Measurements from ENCODE around the gene ZNF394. TPM values are rescaled to one million over a fixed set of nuclear protein-coding genes. Genes with fewer than 3 reads are reported as not detected.

The ZNF394 gene
- total RNA-seq, 1 donor from 2014 or later, result 15.2 TPM

DNA sequence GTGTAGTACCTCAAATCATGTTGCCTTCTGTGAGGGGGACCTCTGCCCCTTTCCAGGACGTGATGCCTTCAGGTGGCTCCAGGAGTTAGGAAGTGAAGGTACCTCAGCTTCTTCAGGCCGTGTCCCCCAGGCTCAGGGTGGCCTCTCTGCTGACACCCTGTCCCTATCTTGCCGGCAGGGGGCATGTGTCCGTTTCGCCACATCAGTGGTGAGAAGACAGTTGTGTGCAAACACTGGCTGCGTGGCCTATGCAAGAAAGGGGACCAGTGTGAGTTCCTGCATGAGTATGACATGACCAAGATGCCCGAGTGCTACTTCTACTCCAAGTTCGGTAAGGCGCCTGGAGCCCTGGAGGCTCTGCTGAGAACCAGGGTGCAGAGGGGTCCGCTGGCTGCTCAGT is 52.1 kb downstream of the ZNF394 start:
- H3K36me3 ChIP-seq (ENCODE audit: control insufficient read depth, insufficient read depth, low read length), result peaks cover 8% of the 10 kb centered on the region
- DNase-seq (ENCODE audit: low read depth), result no peak
- H3K27me3 ChIP-seq (ENCODE audit: control insufficient read depth, insufficient read depth, low read length), result no peaks in the 10 kb centered on the region
- no peak overlapping the region for H3K4me3 ChIP-seq (ENCODE audit: low read depth, low read length)
- TF ChIP-seq, protein P1, sequence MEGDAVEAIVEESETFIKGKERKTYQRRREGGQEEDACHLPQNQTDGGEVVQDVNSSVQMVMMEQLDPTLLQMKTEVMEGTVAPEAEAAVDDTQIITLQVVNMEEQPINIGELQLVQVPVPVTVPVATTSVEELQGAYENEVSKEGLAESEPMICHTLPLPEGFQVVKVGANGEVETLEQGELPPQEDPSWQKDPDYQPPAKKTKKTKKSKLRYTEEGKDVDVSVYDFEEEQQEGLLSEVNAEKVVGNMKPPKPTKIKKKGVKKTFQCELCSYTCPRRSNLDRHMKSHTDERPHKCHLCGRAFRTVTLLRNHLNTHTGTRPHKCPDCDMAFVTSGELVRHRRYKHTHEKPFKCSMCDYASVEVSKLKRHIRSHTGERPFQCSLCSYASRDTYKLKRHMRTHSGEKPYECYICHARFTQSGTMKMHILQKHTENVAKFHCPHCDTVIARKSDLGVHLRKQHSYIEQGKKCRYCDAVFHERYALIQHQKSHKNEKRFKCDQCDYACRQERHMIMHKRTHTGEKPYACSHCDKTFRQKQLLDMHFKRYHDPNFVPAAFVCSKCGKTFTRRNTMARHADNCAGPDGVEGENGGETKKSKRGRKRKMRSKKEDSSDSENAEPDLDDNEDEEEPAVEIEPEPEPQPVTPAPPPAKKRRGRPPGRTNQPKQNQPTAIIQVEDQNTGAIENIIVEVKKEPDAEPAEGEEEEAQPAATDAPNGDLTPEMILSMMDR (IDR thresholded peaks at IDR 0.05; ENCODE audit: insufficient read depth, low read length, poor library complexity, severe bottlenecking), result no peak

DNA sequence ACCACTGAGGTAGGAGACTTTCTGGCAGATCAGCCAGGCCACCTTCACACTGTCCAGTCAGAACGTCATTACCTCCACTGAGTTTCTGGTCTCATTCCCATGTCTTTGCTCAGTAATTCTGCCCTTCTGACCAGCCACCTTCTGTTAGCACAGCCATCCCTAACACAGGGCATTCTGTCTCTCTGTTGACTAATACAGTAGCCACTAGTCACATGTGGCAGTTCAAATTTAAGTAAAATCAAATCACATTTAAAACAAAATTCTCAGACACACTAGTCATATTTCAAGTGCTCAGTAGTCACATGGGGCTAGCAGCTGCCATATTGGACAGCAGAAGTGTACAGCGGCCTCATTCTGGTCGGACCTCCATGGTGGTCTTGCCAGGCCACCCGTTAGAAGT is 54.0 kb downstream of the ZNF394 start:
- no peaks in the 10 kb centered on the region for H3K27me3 ChIP-seq (ENCODE audit: control insufficient read depth, insufficient read depth, low read length)
- no peak overlapping the region for H3K4me3 ChIP-seq (ENCODE audit: low read depth, low read length)
- peaks cover 8% of the 10 kb centered on the region for H3K36me3 ChIP-seq (ENCODE audit: control insufficient read depth, insufficient read depth, low read length)
- TF ChIP-seq, protein P1 (IDR thresholded peaks at IDR 0.05; ENCODE audit: insufficient read depth, low read length, poor library complexity, severe bottlenecking), result no peak
- no peak for DNase-seq (ENCODE audit: low read depth)

Other genes with a start within 250 kb of the ZNF394 start
- 0.89 and 5.6 TPM in 2 replicates for gene MYH16, start 227.4 kb downstream of the ZNF394 start, total RNA-seq
- gene ARPC1A, start 174.4 kb downstream of the ZNF394 start, total RNA-seq, result 185 and 216 TPM in 2 replicates
- 385 and 460 TPM in 2 replicates for gene ARPC1B, start 125.6 kb downstream of the ZNF394 start, total RNA-seq
- 123 and 133 TPM in 2 replicates for gene PDAP1, start 91.7 kb downstream of the ZNF394 start, total RNA-seq
- gene BUD31, start 91.3 kb downstream of the ZNF394 start, total RNA-seq, result 146 and 153 TPM in 2 replicates
- gene PTCD1, start 61.5 kb downstream of the ZNF394 start, total RNA-seq, result 5.6 and 13.2 TPM in 2 replicates
- gene CPSF4, start 61.3 kb downstream of the ZNF394 start, total RNA-seq, result 31.7 and 38.4 TPM in 2 replicates
- gene ATP5MF, start 34.1 kb downstream of the ZNF394 start, total RNA-seq, result 1,123 and 1,863 TPM in 2 replicates
- gene ZNF789, start 27.4 kb downstream of the ZNF394 start, total RNA-seq, result 5.2 and 12.5 TPM in 2 replicates
- 10.0 and 11.5 TPM in 2 replicates for gene ZKSCAN5, start 4.4 kb upstream of the ZNF394 start, total RNA-seq
- 7.6 and 8.2 TPM in 2 replicates for gene FAM200A, start 51.8 kb upstream of the ZNF394 start, total RNA-seq
- gene ZNF655, start 58.4 kb upstream of the ZNF394 start, total RNA-seq, result 48.0 and 54.4 TPM in 2 replicates
- 0.27 TPM in 1 of 2 replicates, not detected in the other for gene TMEM225B, start 98.0 kb upstream of the ZNF394 start, total RNA-seq
- 12.9 and 13.1 TPM in 2 replicates for gene ZSCAN25, start 116.7 kb upstream of the ZNF394 start, total RNA-seq
- 0.25 TPM in 1 of 2 replicates, not detected in the other for gene CYP3A5, start 179.7 kb upstream of the ZNF394 start, total RNA-seq
- not detected in 2 replicates for gene CYP3A7, start 234.9 kb upstream of the ZNF394 start, total RNA-seq